Measurements from ENCODE around the gene SRF. TPM values are rescaled to one million over a fixed set of nuclear protein-coding genes. Genes with fewer than 3 reads are reported as not detected.

The SRF gene
- total RNA-seq: 10 to 100 TPM; 36.5 to 39.2 TPM
- polyA plus RNA-seq (ENCODE audit: insufficient read depth, low read depth, low replicate concordance): 28.4 TPM
- long read RNA-seq, donor 1, full-length matches to known transcripts: 8 of 17 reads
- long read RNA-seq, donor 1, partial matches to known transcripts: 9 of 17 reads
- long read RNA-seq, donor 1, other reads (novel, unspliced or antisense): 0 of 17 reads
- long read RNA-seq, donor 2, full-length matches to known transcripts: 3 of 10 reads
- long read RNA-seq, donor 2, partial matches to known transcripts: 7 of 10 reads
- long read RNA-seq, donor 2, other reads (novel, unspliced or antisense): 0 of 10 reads

- peak; percentile 40 to 76 (median 68) for TF ChIP-seq CTCF (IDR thresholded peaks at IDR 0.05)
- peak; percentile 48 for TF ChIP-seq POLR2A (IDR thresholded peaks at IDR 0.05)
- Histone ChIP-seq H3K4me3 (peak within 1 kb of the TSS; percentile 90 to 94), H3K9me3 (no peaks in the 10 kb centered on the region), H3K4me1 (peaks cover 18% of the 10 kb centered on the region), H3K36me3 (ENCODE audit: low read depth, missing control alignments) (no peaks in the 10 kb centered on the region), H3K27ac (peak within 1 kb of the TSS; percentile 93 to 99), H3K27me3 (no peaks in the 10 kb centered on the region)
- 1% methylated on average over 13 to 63 of the region's 83 CpGs for WGBS, 2 donors
- peak; percentile 100 for DNase-seq
- intact Hi-C loops (cut with DNase I; ENCODE audit: low total_unique reads): no loop called here
Observed at GRCh38 chr6:43170931-43171706, at the start of gene SRF. SRF (plus strand) TSS chr6:43171269; CDS start chr6:43171657, 388 bp downstream.

- H3K27me3 ChIP-seq: no peaks in the 10 kb centered on the region
- no peak overlapping the region for H3K27ac ChIP-seq
- no peaks in the 10 kb centered on the region for H3K36me3 ChIP-seq (ENCODE audit: low read depth, missing control alignments)
- TF ChIP-seq CTCF (IDR thresholded peaks at IDR 0.05): no peak
- no peak for TF ChIP-seq POLR2A (IDR thresholded peaks at IDR 0.05)
- no peak overlapping the region for H3K4me3 ChIP-seq
- WGBS, 2 donors: 51 to 100% methylated on average over 1 to 2 of the region's 2 CpGs
- no peak for DNase-seq
- H3K4me1 ChIP-seq: peaks cover 32% of the 10 kb centered on the region
- intact Hi-C loops (cut with DNase I; ENCODE audit: low total_unique reads): no loop called here
- H3K9me3 ChIP-seq: no peaks in the 10 kb centered on the region
Observed at GRCh38 chr6:43122146-43122545, 48.9 kb upstream of the SRF start.

GRCh38 chr6:43123461-43124314, 47.4 kb upstream of the SRF start:
- no peaks in the 10 kb centered on the region for H3K9me3 ChIP-seq

GRCh38 chr6:43124481-43124880, 46.6 kb upstream of the SRF start:
- intact Hi-C loops (cut with DNase I; ENCODE audit: low total_unique reads): no loop called here
- DNase-seq: no peak
- Histone ChIP-seq H3K27ac (peak overlapping the region in 1 of 2 donors; percentile 24), H3K36me3 (ENCODE audit: low read depth, missing control alignments) (no peaks in the 10 kb centered on the region), H3K27me3 (no peaks in the 10 kb centered on the region), H3K4me3 (no peak overlapping the region), H3K4me1 (peaks cover 47% of the 10 kb centered on the region), H3K9me3 (no peaks in the 10 kb centered on the region)
- TF ChIP-seq POLR2A (IDR thresholded peaks at IDR 0.05): no peak
- TF ChIP-seq CTCF (IDR thresholded peaks at IDR 0.05): no peak
- WGBS, 2 donors: 79 to 88% methylated on average over 4 to 6 of the region's 6 CpGs

More at GRCh38 chr6:43123461-43124314, 47.4 kb upstream of the SRF start:
- H3K4me1 ChIP-seq: peaks cover 41% of the 10 kb centered on the region
- no peak for DNase-seq
- intact Hi-C loops (cut with DNase I; ENCODE audit: low total_unique reads): no loop called here
- H3K4me3 ChIP-seq: no peak overlapping the region
- no peaks in the 10 kb centered on the region for H3K27me3 ChIP-seq
- no peak overlapping the region for H3K27ac ChIP-seq
- WGBS, 2 donors: 69 to 70% methylated on average over 16 to 25 of the region's 25 CpGs
- TF ChIP-seq CTCF (IDR thresholded peaks at IDR 0.05) (no peak), POLR2A (IDR thresholded peaks at IDR 0.05) (no peak)
- no peaks in the 10 kb centered on the region for H3K36me3 ChIP-seq (ENCODE audit: low read depth, missing control alignments)
